ENCODE measurements around the gene OR13C3.
"Not testable (repeated sequence)": the region's sequence is repeated elsewhere in the genome, so short reads cannot be mapped to it uniquely, and the experiment has no call there.

Gene OR13C3

DNA sequence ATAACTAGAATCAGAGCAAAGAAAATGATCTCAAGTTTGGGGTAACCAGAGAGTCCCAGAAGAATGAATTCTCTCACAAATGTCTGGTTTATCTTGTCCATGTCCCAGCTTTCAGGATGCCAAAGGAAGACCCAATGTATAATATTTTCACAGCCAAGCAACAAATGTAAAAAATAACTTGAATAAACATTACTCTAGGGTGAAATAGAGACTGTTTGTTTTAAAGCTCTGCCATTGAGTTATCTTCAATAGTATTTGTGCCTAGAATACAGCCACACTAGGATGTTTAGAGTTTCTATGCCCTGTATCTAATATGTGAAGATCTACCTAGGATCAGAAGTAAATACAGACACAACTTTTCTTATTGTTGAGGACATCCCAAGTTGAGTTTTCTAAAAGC, 9.5 kb downstream of the OR13C3 start, which contains the start of gene OR13C4:
OR13C4 (minus strand) TSS at position 101 of the 400 bp plus-strand sequence; CDS start at position 101, 0 bp downstream.
- no peaks in the 10 kb centered on the region for H3K9me3 ChIP-seq (ENCODE audit: low read length)
- no peak within 1 kb of the TSS for H3K9ac ChIP-seq (ENCODE audit: low read length)
- no peak within 1 kb of the TSS for H3K27ac ChIP-seq (ENCODE audit: low read depth, low read length)
- H3K4me3 ChIP-seq (ENCODE audit: low read depth in 1 of 2, low read length in 2 of 2), result no peak within 1 kb of the TSS
- H3K4me1 ChIP-seq (ENCODE audit: insufficient read depth, low read length), result no peaks in the 10 kb centered on the region
- no peaks in the 10 kb centered on the region for H3K27me3 ChIP-seq (ENCODE audit: control insufficient read depth in 1 of 2, insufficient read depth in 2 of 2, low read length in 2 of 2)
- no peaks in the 10 kb centered on the region for H3K36me3 ChIP-seq (ENCODE audit: insufficient read depth, low read length)

DNA sequence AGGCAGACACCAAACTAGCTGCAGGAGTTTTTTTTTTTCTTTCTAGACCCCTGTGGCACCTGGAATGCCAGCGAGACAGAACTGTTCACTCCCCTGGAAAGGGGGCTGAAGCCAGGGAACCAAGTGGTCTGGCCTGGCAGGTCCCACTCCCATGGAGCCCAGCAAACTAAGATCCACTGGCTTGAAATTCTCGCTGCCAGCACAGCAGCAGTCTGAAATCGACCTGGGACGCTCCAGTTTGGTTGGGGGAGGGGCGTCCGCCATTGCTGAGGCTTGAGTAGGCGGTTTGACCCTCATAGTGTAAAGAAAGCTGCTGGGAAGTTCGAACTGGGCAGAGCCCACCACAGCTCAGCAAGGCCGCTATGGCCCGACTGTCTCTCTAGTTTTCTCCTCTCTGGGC, 16.4 kb downstream of the OR13C3 start:
- H3K27ac ChIP-seq (ENCODE audit: low read depth, low read length); H3K4me1 ChIP-seq (ENCODE audit: insufficient read depth, low read length); H3K27me3 ChIP-seq (ENCODE audit: control insufficient read depth in 1 of 2, insufficient read depth in 2 of 2, low read length in 2 of 2); H3K9ac ChIP-seq (ENCODE audit: low read length); H3K9me3 ChIP-seq (ENCODE audit: low read length); H3K4me3 ChIP-seq (ENCODE audit: low read depth in 1 of 2, low read length in 2 of 2); H3K36me3 ChIP-seq (ENCODE audit: insufficient read depth, low read length): not testable (repeated sequence)

DNA sequence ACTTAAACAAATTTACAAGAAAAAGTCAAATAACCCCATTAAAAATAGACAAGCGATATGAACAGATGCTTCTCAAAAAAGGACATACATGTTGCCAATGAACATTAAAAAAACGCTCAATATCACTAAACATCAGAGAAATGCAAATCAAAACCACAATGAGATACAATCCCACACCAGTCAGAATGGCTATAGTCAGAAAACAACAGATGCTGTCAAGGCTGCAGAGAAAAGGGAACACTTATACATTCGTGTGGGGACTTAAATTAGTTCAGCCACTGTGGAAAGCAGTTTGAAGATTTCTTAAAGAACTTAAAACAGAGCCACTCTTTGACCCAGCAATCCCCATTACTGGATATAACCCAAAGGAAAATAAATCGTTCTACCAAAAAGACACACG, 21.8 kb downstream of the OR13C3 start:
- H3K27ac ChIP-seq (ENCODE audit: low read depth, low read length), result no peak overlapping the region
- no peak overlapping the region for H3K9ac ChIP-seq (ENCODE audit: low read length)
- H3K4me1 ChIP-seq (ENCODE audit: insufficient read depth, low read length), result no peaks in the 10 kb centered on the region
- H3K36me3 ChIP-seq (ENCODE audit: insufficient read depth, low read length), result no peaks in the 10 kb centered on the region
- H3K4me3 ChIP-seq (ENCODE audit: low read depth in 1 of 2, low read length in 2 of 2), result no peak overlapping the region
- H3K9me3 ChIP-seq (ENCODE audit: low read length), result no peaks in the 10 kb centered on the region
- H3K27me3 ChIP-seq (ENCODE audit: control insufficient read depth in 1 of 2, insufficient read depth in 2 of 2, low read length in 2 of 2), result no peaks in the 10 kb centered on the region

DNA sequence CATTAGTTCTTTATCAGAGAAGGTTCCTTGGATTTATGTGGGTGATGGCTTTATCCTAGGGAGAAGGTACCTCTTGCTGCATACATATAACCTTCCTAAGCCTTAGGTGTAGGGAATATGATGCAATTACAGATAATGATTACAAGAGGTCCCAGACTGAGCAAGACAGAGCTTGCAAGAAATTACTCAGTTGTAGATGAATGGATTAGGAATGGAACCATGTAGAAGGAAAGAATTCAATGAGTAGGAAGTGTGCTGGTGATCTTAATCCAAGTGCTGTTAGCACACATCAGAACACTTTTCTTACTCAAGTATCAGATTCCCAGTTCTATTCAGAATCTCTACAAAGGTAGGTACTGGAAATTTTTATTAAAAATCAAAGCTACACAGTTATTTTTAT, 30.1 kb downstream of the OR13C3 start:
- H3K36me3 ChIP-seq (ENCODE audit: insufficient read depth, low read length), result no peaks in the 10 kb centered on the region
- no peaks in the 10 kb centered on the region for H3K4me1 ChIP-seq (ENCODE audit: insufficient read depth, low read length)
- H3K27ac ChIP-seq (ENCODE audit: low read depth, low read length), result no peak overlapping the region
- H3K9ac ChIP-seq (ENCODE audit: low read length), result no peak overlapping the region
- no peaks in the 10 kb centered on the region for H3K9me3 ChIP-seq (ENCODE audit: low read length)
- H3K27me3 ChIP-seq (ENCODE audit: control insufficient read depth in 1 of 2, insufficient read depth in 2 of 2, low read length in 2 of 2), result no peaks in the 10 kb centered on the region
- no peak overlapping the region for H3K4me3 ChIP-seq (ENCODE audit: low read depth in 1 of 2, low read length in 2 of 2)

DNA sequence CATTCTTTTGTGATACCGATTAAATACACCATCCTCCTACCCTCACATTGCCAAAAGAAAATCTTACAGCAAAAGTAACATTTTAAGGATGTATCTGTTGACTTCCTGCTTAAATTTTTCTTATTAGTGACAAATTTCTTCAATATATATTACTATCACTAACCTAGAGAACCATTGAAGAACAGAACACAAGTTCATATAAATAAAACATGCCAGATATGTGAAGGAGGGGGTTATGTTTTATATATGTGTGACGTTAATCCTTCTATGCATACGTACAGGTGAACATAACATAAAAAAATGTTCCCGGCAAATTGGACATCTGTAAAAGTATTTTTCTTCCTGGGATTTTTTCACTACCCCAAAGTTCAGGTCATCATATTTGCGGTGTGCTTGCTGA, 32.7 kb downstream of the OR13C3 start, which contains the start of gene OR13F1:
OR13F1 (plus strand) TSS at position 301 of the 400 bp plus-strand sequence; CDS start at position 301, 0 bp downstream.
- H3K27ac ChIP-seq (ENCODE audit: low read depth, low read length), result no peak within 1 kb of the TSS
- H3K4me3 ChIP-seq (ENCODE audit: low read depth in 1 of 2, low read length in 2 of 2), result no peak within 1 kb of the TSS
- no peaks in the 10 kb centered on the region for H3K4me1 ChIP-seq (ENCODE audit: insufficient read depth, low read length)
- no peaks in the 10 kb centered on the region for H3K27me3 ChIP-seq (ENCODE audit: control insufficient read depth in 1 of 2, insufficient read depth in 2 of 2, low read length in 2 of 2)
- H3K36me3 ChIP-seq (ENCODE audit: insufficient read depth, low read length), result no peaks in the 10 kb centered on the region
- H3K9me3 ChIP-seq (ENCODE audit: low read length), result no peaks in the 10 kb centered on the region
- H3K9ac ChIP-seq (ENCODE audit: low read length), result no peak within 1 kb of the TSS

DNA sequence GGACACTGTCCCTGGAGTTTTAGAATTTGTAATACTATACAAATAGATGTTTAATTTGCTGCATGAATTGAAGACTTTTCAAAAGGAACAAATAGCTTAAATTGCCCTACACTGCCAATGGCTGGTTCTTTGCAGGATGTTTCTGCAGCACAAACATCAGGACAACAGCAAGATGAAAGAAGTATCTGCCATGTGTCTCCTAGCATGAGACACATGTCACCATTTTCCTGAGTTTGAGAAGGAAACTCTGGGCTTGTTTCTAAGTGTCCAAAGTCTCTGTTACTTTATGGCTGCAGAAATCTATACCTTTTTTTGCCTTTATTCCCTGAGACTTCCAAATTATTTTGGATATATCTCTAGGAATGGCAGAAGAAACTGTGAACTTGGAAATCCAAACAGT, 33.2 kb downstream of the OR13C3 start:
- no peak overlapping the region for H3K4me3 ChIP-seq (ENCODE audit: low read depth in 1 of 2, low read length in 2 of 2)
- H3K36me3 ChIP-seq (ENCODE audit: insufficient read depth, low read length), result no peaks in the 10 kb centered on the region
- no peak overlapping the region for H3K27ac ChIP-seq (ENCODE audit: low read depth, low read length)
- H3K4me1 ChIP-seq (ENCODE audit: insufficient read depth, low read length), result no peaks in the 10 kb centered on the region
- no peaks in the 10 kb centered on the region for H3K27me3 ChIP-seq (ENCODE audit: control insufficient read depth in 1 of 2, insufficient read depth in 2 of 2, low read length in 2 of 2)
- H3K9me3 ChIP-seq (ENCODE audit: low read length), result no peaks in the 10 kb centered on the region
- H3K9ac ChIP-seq (ENCODE audit: low read length), result no peak overlapping the region

DNA sequence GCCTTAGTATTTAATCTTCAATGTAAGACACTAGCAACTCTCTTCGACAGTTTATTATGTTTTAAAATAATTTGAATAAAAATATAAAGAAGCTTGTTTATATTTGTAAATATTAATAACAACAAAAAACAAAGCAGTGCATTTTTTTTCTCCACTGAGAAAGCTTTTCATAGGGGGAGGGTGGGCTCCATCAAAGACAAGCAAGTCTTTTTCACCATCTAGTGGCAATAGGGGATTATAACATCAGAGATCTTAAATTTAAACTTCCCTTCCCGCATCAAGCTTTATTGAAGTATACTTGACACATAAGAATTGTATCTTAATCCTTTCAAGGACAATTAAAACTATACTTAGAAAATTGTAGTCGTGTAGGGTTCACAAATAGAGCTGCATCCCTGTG, 41.8 kb downstream of the OR13C3 start:
- no peak overlapping the region for H3K4me3 ChIP-seq (ENCODE audit: low read depth in 1 of 2, low read length in 2 of 2)
- no peaks in the 10 kb centered on the region for H3K36me3 ChIP-seq (ENCODE audit: insufficient read depth, low read length)
- H3K4me1 ChIP-seq (ENCODE audit: insufficient read depth, low read length), result no peaks in the 10 kb centered on the region
- no peaks in the 10 kb centered on the region for H3K9me3 ChIP-seq (ENCODE audit: low read length)
- no peaks in the 10 kb centered on the region for H3K27me3 ChIP-seq (ENCODE audit: control insufficient read depth in 1 of 2, insufficient read depth in 2 of 2, low read length in 2 of 2)
- no peak overlapping the region for H3K9ac ChIP-seq (ENCODE audit: low read length)
- no peak overlapping the region for H3K27ac ChIP-seq (ENCODE audit: low read depth, low read length)

Data from muscle layer of colon (tissue), 2 donors.